HG03521 (cell line): ENCODE results near the gene ELK4.
A peak's percentile ranks its signal among the peaks of the same experiment; 100 is the strongest.
"Not testable (repeated sequence)": the region's sequence is repeated elsewhere in the genome, so short reads cannot be mapped to it uniquely, and the experiment has no call there.

Experiments
- ATAC-seq: cut with Tn5 transposase; IDR thresholded peaks from one replicate; pipeline ENCODE4 v1.9.1; 2021; ENCODE audit warnings: mild to moderate bottlenecking, moderate library complexity; ENCODE audit not compliant: unreplicated experiment

The ELK4 gene

GRCh38 chr1:205664399-205665017 is 32.7 kb upstream of the ELK4 start:
- ATAC-seq: no peak

GRCh38 chr1:205663286-205663936 is 31.6 kb upstream of the ELK4 start:
- no peak for ATAC-seq

GRCh38 chr1:205662791-205663190 is 31.0 kb upstream of the ELK4 start:
- ATAC-seq: no peak

GRCh38 chr1:205662135-205662738 is 30.4 kb upstream of the ELK4 start:
- ATAC-seq: no peak

GRCh38 chr1:205661429-205662134 is 29.8 kb upstream of the ELK4 start:
- ATAC-seq: no peak

GRCh38 chr1:205660361-205660760 is 28.6 kb upstream of the ELK4 start:
- no peak for ATAC-seq

GRCh38 chr1:205658943-205659581 is 27.3 kb upstream of the ELK4 start:
- ATAC-seq: no peak

GRCh38 chr1:205656236-205656635 is 24.4 kb upstream of the ELK4 start:
- ATAC-seq: no peak

GRCh38 chr1:205652984-205653383 is 21.2 kb upstream of the ELK4 start:
- ATAC-seq: no peak

GRCh38 chr1:205650241-205650640 is 18.4 kb upstream of the ELK4 start:
- ATAC-seq: no peak

GRCh38 chr1:205645519-205645918 is 13.7 kb upstream of the ELK4 start:
- ATAC-seq: no peak

- ATAC-seq: no peak
Measured at GRCh38 chr1:205642679-205643307, 11.0 kb upstream of the ELK4 start.

GRCh38 chr1:205639567-205639966 is 7.8 kb upstream of the ELK4 start:
- no peak for ATAC-seq

GRCh38 chr1:205637854-205638468 is 6.2 kb upstream of the ELK4 start:
- ATAC-seq: no peak

GRCh38 chr1:205636732-205637131 is 4.9 kb upstream of the ELK4 start:
- ATAC-seq: no peak

- ATAC-seq: not testable (repeated sequence)
Measured at GRCh38 chr1:205636138-205636530, 4.3 kb upstream of the ELK4 start.

GRCh38 chr1:205633421-205633976 is 1.7 kb upstream of the ELK4 start:
- no peak for ATAC-seq

- no peak for ATAC-seq
Measured at GRCh38 chr1:205632669-205633169, 908 bp upstream of the ELK4 start.

- peak; percentile 52 for ATAC-seq
Measured at GRCh38 chr1:205631010-205631767, 622 bp downstream of the ELK4 start.
